Gastrocnemius medialis (tissue), 4 donors: ENCODE results near the gene PEX7. TPM values are rescaled to one million over a fixed set of nuclear protein-coding genes. Genes with fewer than 3 reads are reported as not detected.

Experiments used
- ATAC-seq, 2 donors: fragments of 150-250 bp; one replicate each; pipeline ENCODE4 v1.9.1; 2016
- DNase-seq, 2 donors: peaks; one replicate each; pipeline ENCODE4 v3.0.0-alpha.2; 2019
- H3K27ac ChIP-seq, 4 donors: fragments of 200-600 bp; sonication (generic); 1 replicate in 1 of 4; 2 replicates in 3 of 4; pipeline ENCODE4 v1.5.1; 2016 to 2018; ENCODE audit warnings: mild to moderate bottlenecking in 2 of 4, moderate library complexity in 1 of 4
- H3K27me3 ChIP-seq, 3 donors: fragments of 200-600 bp; sonication (generic) in 2 of 3; 1 replicate in 1 of 3; 2 replicates in 2 of 3; pipeline versions ENCODE4 v1.5.1 to v1.6.0; 2016 to 2019; ENCODE audit warnings: mild to moderate bottlenecking in 1 of 3, moderate library complexity in 1 of 3
- H3K36me3 ChIP-seq, 2 donors: fragments of 200-600 bp; sonication (generic) in 1 of 2; one replicate each; pipeline ENCODE4 v1.5.1; 2017 to 2018
- H3K4me1 ChIP-seq, 2 donors: fragments of 200-600 bp; sonication (generic) in 1 of 2; one replicate each; pipeline ENCODE4 v1.5.1; 2016 to 2017; ENCODE audit warnings: mild to moderate bottlenecking in 2 of 2
- H3K4me3 ChIP-seq, 4 donors: fragments of 200-600 bp; sonication (generic) in 3 of 4; 1 replicate in 1 of 4; 2 replicates in 3 of 4; pipeline ENCODE4 v1.5.1; 2016 to 2019; ENCODE audit warnings: mild to moderate bottlenecking in 2 of 4
- H3K9me3 ChIP-seq, 3 donors: fragments of 200-600 bp; sonication (generic) in 2 of 3; 1 replicate in 1 of 3; 2 replicates in 2 of 3; pipeline ENCODE4 v1.5.1; 2016 to 2019
- POLR2A ChIP-seq, 2 donors: fragments of 450-650 bp; IDR thresholded peaks; one replicate each; pipeline ENCODE4 v1.6.1; 2017; ENCODE audit warnings: antibody characterized with exemption in 2 of 2, mild to moderate bottlenecking in 2 of 2, moderate library complexity in 2 of 2
- in situ Hi-C, 4 donors: fragments of 200-750 bp; cut with MboI; loops; one replicate each; pipeline versions ENCODE4 v1.15.0 to v1.8.0; 2017; ENCODE audit warnings: low sequenced_read_pairs in 4 of 4
- intact Hi-C: fragments of 100-400 bp; cut with DNase I; formaldehyde crosslinking; loops from one replicate; pipeline ENCODE4 v1.15.1; 2023; ENCODE audit warnings: low total_unique reads
- total RNA-seq, 4 donors: library from RNA; depleted of rRNA; stranded (reverse); fragments of >200 nt; gene quantifications; one replicate each; pipeline versions ENCODE4 v1.1.0 to v1.2.3, GENCODE V29; 2016
- TF ChIP-seq, protein P1 (sequence below), 5 experiments: fragments of 450-650 bp in 3 of 5; fragments of 200-600 bp in 2 of 5; sonication (generic) in 2 of 5; IDR thresholded peaks in 4 of 5; conservative IDR thresholded peaks in 1 of 5; 1 replicate in 4 of 5; 2 replicates in 1 of 5; pipeline ENCODE4 v1.5.1; 2016 to 2019; ENCODE audit warnings: antibody characterized with exemption in 5 of 5, mild to moderate bottlenecking in 3 of 5, moderate library complexity in 3 of 5

Gene PEX7
- total RNA-seq, 4 donors from 2014 or later: 0.32 to 10.6 (median 6.0) TPM

DNA sequence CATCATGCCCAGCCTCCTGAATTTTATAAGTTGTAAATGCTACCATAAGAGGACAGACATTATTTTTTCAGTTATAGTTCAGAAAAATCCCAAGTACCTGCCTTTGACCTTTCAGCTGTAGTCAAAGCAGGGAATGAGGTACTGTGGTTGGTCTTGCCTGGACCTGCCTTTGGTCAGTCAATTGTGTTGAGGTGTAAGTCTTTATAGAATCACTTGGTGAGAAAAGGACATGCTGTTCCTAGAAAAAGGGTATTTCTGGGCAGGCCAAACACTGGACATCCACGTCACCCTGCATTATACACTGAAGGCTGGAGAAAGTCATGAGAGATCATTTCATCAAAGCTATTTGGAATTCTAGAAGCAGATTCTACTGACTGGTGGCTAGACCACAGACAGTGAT is 40.3 kb downstream of the PEX7 start:
- Histone ChIP-seq H3K4me1 (no peaks in the 10 kb centered on the region), H3K27ac (no peak overlapping the region), H3K4me3 (no peak overlapping the region), H3K9me3 (no peaks in the 10 kb centered on the region), H3K27me3 (no peaks in the 10 kb centered on the region), H3K36me3 (no peaks in the 10 kb centered on the region)
- in situ Hi-C loops: no loop called here
- ATAC-seq: no peak
- no peak for TF ChIP-seq POLR2A (IDR thresholded peaks at IDR 0.05)
- TF ChIP-seq, protein P1, sequence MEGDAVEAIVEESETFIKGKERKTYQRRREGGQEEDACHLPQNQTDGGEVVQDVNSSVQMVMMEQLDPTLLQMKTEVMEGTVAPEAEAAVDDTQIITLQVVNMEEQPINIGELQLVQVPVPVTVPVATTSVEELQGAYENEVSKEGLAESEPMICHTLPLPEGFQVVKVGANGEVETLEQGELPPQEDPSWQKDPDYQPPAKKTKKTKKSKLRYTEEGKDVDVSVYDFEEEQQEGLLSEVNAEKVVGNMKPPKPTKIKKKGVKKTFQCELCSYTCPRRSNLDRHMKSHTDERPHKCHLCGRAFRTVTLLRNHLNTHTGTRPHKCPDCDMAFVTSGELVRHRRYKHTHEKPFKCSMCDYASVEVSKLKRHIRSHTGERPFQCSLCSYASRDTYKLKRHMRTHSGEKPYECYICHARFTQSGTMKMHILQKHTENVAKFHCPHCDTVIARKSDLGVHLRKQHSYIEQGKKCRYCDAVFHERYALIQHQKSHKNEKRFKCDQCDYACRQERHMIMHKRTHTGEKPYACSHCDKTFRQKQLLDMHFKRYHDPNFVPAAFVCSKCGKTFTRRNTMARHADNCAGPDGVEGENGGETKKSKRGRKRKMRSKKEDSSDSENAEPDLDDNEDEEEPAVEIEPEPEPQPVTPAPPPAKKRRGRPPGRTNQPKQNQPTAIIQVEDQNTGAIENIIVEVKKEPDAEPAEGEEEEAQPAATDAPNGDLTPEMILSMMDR (IDR thresholded peaks at IDR 0.05 in 4 of 5, conservative IDR thresholded peaks at IDR 0.05 in 1 of 5): no peak
- intact Hi-C loops: no loop called here
- DNase-seq: no peak

GRCh38 chr6:136863752-136864151 is 41.4 kb downstream of the PEX7 start:
- H3K27me3 ChIP-seq: no peaks in the 10 kb centered on the region
- TF ChIP-seq, protein P1 (IDR thresholded peaks at IDR 0.05 in 4 of 5, conservative IDR thresholded peaks at IDR 0.05 in 1 of 5): no peak
- no peak for TF ChIP-seq POLR2A (IDR thresholded peaks at IDR 0.05)
- no peak overlapping the region for H3K27ac ChIP-seq
- DNase-seq (no peak), ATAC-seq (no peak)
- H3K4me1 ChIP-seq: no peaks in the 10 kb centered on the region
- no peaks in the 10 kb centered on the region for H3K9me3 ChIP-seq
- H3K4me3 ChIP-seq: no peak overlapping the region
- intact Hi-C loops: no loop called here
- no peaks in the 10 kb centered on the region for H3K36me3 ChIP-seq
- in situ Hi-C loops: no loop called here

DNA sequence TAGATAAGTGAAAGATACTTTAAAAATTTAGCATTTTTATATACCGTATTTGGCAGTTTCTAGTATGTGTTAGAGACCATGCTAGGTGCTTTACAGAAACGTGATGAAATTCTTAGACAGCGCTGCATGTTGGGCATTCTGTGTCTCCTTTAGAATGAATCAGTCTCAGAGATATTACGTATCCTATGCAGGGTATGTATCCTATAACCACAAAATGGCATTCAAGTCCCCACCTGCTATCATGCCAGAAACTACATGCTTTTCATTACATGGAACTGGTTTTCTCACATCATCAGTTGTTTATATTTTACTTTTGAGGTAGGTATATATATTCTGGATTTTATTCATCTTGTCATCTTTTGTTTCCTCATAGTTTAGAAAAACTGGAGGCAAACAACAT is 42.3 kb downstream of the PEX7 start:
- intact Hi-C loops: no loop called here
- in situ Hi-C loops: no loop called here
- Histone ChIP-seq H3K9me3 (no peaks in the 10 kb centered on the region), H3K4me3 (no peak overlapping the region), H3K27ac (no peak overlapping the region), H3K4me1 (no peaks in the 10 kb centered on the region), H3K36me3 (no peaks in the 10 kb centered on the region), H3K27me3 (no peaks in the 10 kb centered on the region)
- ATAC-seq (no peak), DNase-seq (no peak)
- no peak for TF ChIP-seq POLR2A (IDR thresholded peaks at IDR 0.05)
- TF ChIP-seq, protein P1 (IDR thresholded peaks at IDR 0.05 in 4 of 5, conservative IDR thresholded peaks at IDR 0.05 in 1 of 5): no peak

DNA sequence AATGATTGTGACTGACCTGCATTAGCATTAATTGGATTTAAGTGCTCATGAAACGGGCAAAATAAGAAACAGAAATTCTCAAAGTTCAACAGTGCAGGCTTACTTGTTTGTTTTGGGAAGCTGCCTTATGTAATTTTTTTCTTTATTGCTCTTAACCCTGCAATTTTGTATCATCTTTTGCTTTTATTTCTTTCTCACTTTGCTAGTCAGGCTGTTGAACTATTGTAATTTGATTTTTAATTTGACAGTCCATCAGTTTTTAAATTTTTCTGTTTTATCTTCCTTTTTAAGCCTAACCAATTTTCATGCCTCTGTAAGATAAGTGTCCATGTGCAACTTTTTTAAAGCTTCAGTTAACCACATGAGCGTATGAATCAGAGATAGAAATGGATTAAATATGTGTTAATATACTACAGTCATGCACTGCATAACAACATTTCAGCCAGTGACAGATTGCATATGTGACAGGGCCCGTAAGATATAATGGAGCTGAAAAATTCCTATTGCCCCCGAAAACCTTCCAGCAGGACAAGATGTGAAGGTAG is 44.6 kb downstream of the PEX7 start:
- in situ Hi-C loops: no loop called here
- no peak overlapping the region for H3K27ac ChIP-seq

More for the DNA sequence above, 44.6 kb downstream of the PEX7 start:
- no peaks in the 10 kb centered on the region for H3K4me1 ChIP-seq
- no peak for DNase-seq
- H3K27me3 ChIP-seq: no peaks in the 10 kb centered on the region
- peaks cover 0 to 13% of the 10 kb centered on the region in 2 donors for H3K36me3 ChIP-seq
- ATAC-seq: no peak
- intact Hi-C loops: no loop called here
- TF ChIP-seq, protein P1 (IDR thresholded peaks at IDR 0.05 in 4 of 5, conservative IDR thresholded peaks at IDR 0.05 in 1 of 5): no peak
- TF ChIP-seq POLR2A (IDR thresholded peaks at IDR 0.05): no peak
- H3K9me3 ChIP-seq: no peaks in the 10 kb centered on the region
- no peak overlapping the region for H3K4me3 ChIP-seq
